ENCODE measurements around the gene ADTRP.

ADTRP gene

GRCh38 chr6:11665604-11666326 lies 112.8 kb downstream of the ADTRP start:
- in situ Hi-C loops (cut with MboI; ENCODE audit: low sequenced_read_pairs) = no loop called here

All from hTERT RPE-1 (cell line).